ENCODE data around the gene CCNF. TPM values are rescaled to one million over a fixed set of nuclear protein-coding genes. Genes with fewer than 3 reads are reported as not detected.

Gene CCNF
- total RNA-seq, 1 experiment from 2014 or later: 76.1 TPM

GRCh38 chr16:2498531-2499253 lies 69.4 kb downstream of the CCNF start:
- peaks cover 5% of the 10 kb centered on the region for H3K4me1 ChIP-seq (ENCODE audit: insufficient read depth, low read length, poor library complexity, severe bottlenecking)
- no peaks in the 10 kb centered on the region for H3K27me3 ChIP-seq (replicated peaks; ENCODE audit: insufficient read depth, low read depth, low read length, poor library complexity)
- intact Hi-C loops (cut with micrococcal nuclease; ENCODE audit: unreplicated experiment): no loop called here
- CTCF ChIA-PET: interaction anchor here (0.5 kb wide), 1 partner anchor 69 kb away, joined by 5 read pairs; the partner anchor contains the start of gene CCNF
- H3K4me3 ChIP-seq (ENCODE audit: low read depth, low read length, poor library complexity, severe bottlenecking): no peak overlapping the region
- BruUV-seq (replicated peaks): no TSS peak
- no peak for TF ChIP-seq EZH2 (IDR thresholded peaks at IDR 0.05; ENCODE audit: borderline replicate concordance, low read depth, low read length, poor library complexity, severe bottlenecking)
- no peak for TF ChIP-seq CTCF (conservative IDR thresholded peaks at IDR 0.05; ENCODE audit: low read depth, low read length)
- POLR2A ChIA-PET (ENCODE audit: low non-redundant PET): no interaction called here
- no peak for DNase-seq (ENCODE audit: low spot score)
- H3K9me3 ChIP-seq (ENCODE audit: low read depth, low read length, poor library complexity, severe bottlenecking): no peaks in the 10 kb centered on the region
- H3K36me3 ChIP-seq (ENCODE audit: insufficient read depth, low read length, poor library complexity, severe bottlenecking): peaks cover 4% of the 10 kb centered on the region
- H3K27ac ChIP-seq (ENCODE audit: low read depth, low read length, poor library complexity, severe bottlenecking): no peak overlapping the region

GRCh38 chr16:2499454-2499853 lies 70.2 kb downstream of the CCNF start:
- H3K4me3 ChIP-seq (ENCODE audit: low read depth, low read length, poor library complexity, severe bottlenecking): no peak overlapping the region
- no peak for TF ChIP-seq EZH2 (IDR thresholded peaks at IDR 0.05; ENCODE audit: borderline replicate concordance, low read depth, low read length, poor library complexity, severe bottlenecking)
- no peak for TF ChIP-seq CTCF (conservative IDR thresholded peaks at IDR 0.05; ENCODE audit: low read depth, low read length)
- H3K27me3 ChIP-seq (replicated peaks; ENCODE audit: insufficient read depth, low read depth, low read length, poor library complexity): no peaks in the 10 kb centered on the region
- intact Hi-C loops (cut with micrococcal nuclease; ENCODE audit: unreplicated experiment): no loop called here
- DNase-seq (ENCODE audit: low spot score): no peak
- peaks cover 5% of the 10 kb centered on the region for H3K4me1 ChIP-seq (ENCODE audit: insufficient read depth, low read length, poor library complexity, severe bottlenecking)
- no peak overlapping the region for H3K27ac ChIP-seq (ENCODE audit: low read depth, low read length, poor library complexity, severe bottlenecking)
- H3K36me3 ChIP-seq (ENCODE audit: insufficient read depth, low read length, poor library complexity, severe bottlenecking): peaks cover 4% of the 10 kb centered on the region
- no TSS peak for BruUV-seq (replicated peaks)
- H3K9me3 ChIP-seq (ENCODE audit: low read depth, low read length, poor library complexity, severe bottlenecking): no peaks in the 10 kb centered on the region
- ChIA-PET POLR2A (ENCODE audit: low non-redundant PET) (no interaction called here), CTCF (no interaction called here)

GRCh38 chr16:2499890-2500429 lies 70.7 kb downstream of the CCNF start:
- Histone ChIP-seq H3K4me1 (ENCODE audit: insufficient read depth, low read length, poor library complexity, severe bottlenecking) (peaks cover 5% of the 10 kb centered on the region), H3K36me3 (ENCODE audit: insufficient read depth, low read length, poor library complexity, severe bottlenecking) (peaks cover 4% of the 10 kb centered on the region), H3K27ac (ENCODE audit: low read depth, low read length, poor library complexity, severe bottlenecking) (no peak overlapping the region), H3K4me3 (ENCODE audit: low read depth, low read length, poor library complexity, severe bottlenecking) (no peak overlapping the region), H3K27me3 (replicated peaks; ENCODE audit: insufficient read depth, low read depth, low read length, poor library complexity) (no peaks in the 10 kb centered on the region), H3K9me3 (ENCODE audit: low read depth, low read length, poor library complexity, severe bottlenecking) (no peaks in the 10 kb centered on the region)
- TF ChIP-seq CTCF (conservative IDR thresholded peaks at IDR 0.05; ENCODE audit: low read depth, low read length) (no peak), EZH2 (IDR thresholded peaks at IDR 0.05; ENCODE audit: borderline replicate concordance, low read depth, low read length, poor library complexity, severe bottlenecking) (no peak)
- BruUV-seq (replicated peaks): no TSS peak
- no peak for DNase-seq (ENCODE audit: low spot score)
- ChIA-PET POLR2A (ENCODE audit: low non-redundant PET) (no interaction called here), CTCF (no interaction called here)
- intact Hi-C loops (cut with micrococcal nuclease; ENCODE audit: unreplicated experiment): loop anchor here (2.0 to 10.0 kb wide), 3 partner anchors 158 to 235 kb away; partner anchors contain the start of genes ABCA3 and RNPS1

Measured in A673 (cell line).